Activated CD8-positive, alpha-beta memory T cell treated with anti-CD3 and anti-CD28 coated beads, Interleukin-2, amount 10 ng/mL, durations not matched to agents 7 days and 5 days (primary cell): Measurements from ENCODE around the gene COPA. TPM values are rescaled to one million over a fixed set of nuclear protein-coding genes. Genes with fewer than 3 reads are reported as not detected.
A peak's percentile ranks its signal among the peaks of the same experiment; 100 is the strongest.

Experiments
- ATAC-seq: fragments of 150-1000 bp; cut with Tn5 transposase; one replicate; pipeline ENCODE4 v1.10.0; 2021; ENCODE audit warnings: moderate library complexity
- CTCF ChIA-PET: fragments of 350-600 bp; sonication (Branson Sonifier 250); formaldehyde crosslinking; loops from one replicate; lab custom pipeline; 2021; ENCODE audit warnings: antibody characterized with exemption; lab: Charles Lee
- DNase-seq: peaks from one replicate; pipeline ENCODE4 v3.0.0-alpha.2; 2020
- H3K27ac Mint-ChIP-seq: one replicate; pipeline ENCODE4 v1.8.0; 2021; ENCODE audit warnings: mild to moderate bottlenecking, mixed read lengths
- H3K27me3 Mint-ChIP-seq: one replicate; pipeline ENCODE4 v1.8.0; 2021; ENCODE audit warnings: mixed read lengths
- H3K36me3 Mint-ChIP-seq: one replicate; pipeline ENCODE4 v1.8.0; 2021; ENCODE audit warnings: mild to moderate bottlenecking, mixed read lengths
- H3K4me1 Mint-ChIP-seq: one replicate; pipeline ENCODE4 v1.8.0; 2021; ENCODE audit warnings: mixed read lengths
- H3K4me3 Mint-ChIP-seq: one replicate; pipeline ENCODE4 v1.8.0; 2021; ENCODE audit warnings: mild to moderate bottlenecking, moderate library complexity, mixed read lengths
- H3K9me3 Mint-ChIP-seq: one replicate; pipeline ENCODE4 v1.8.0; 2022; ENCODE audit warnings: low read depth, mixed read lengths
- total RNA-seq, 2 experiments: library from RNA; stranded (reverse); gene quantifications; one replicate each; pipeline ENCODE4 v1.2.3, GENCODE V29; 2021

The COPA gene
- total RNA-seq, 2 experiments from 2014 or later: 138 to 139 TPM

GRCh38 chr1:160359559-160360226, 16.6 kb upstream of the COPA start:
- Mint-ChIP-seq H3K4me3 (no peak overlapping the region), H3K4me1 (no peaks in the 10 kb centered on the region), H3K9me3 (no peaks in the 10 kb centered on the region), H3K27me3 (no peaks in the 10 kb centered on the region), H3K36me3 (peaks cover 21% of the 10 kb centered on the region), H3K27ac (no peak overlapping the region)
- DNase-seq (no peak), ATAC-seq (no peak)
- CTCF ChIA-PET: interaction anchor here (1.0 kb wide), 1 partner anchor 17 kb away, joined by 3 read pairs; no protein-coding TSS in a partner anchor

GRCh38 chr1:160358073-160358472, 15.0 kb upstream of the COPA start:
- no peaks in the 10 kb centered on the region for H3K4me1 Mint-ChIP-seq
- H3K9me3 Mint-ChIP-seq: no peaks in the 10 kb centered on the region
- H3K27me3 Mint-ChIP-seq: no peaks in the 10 kb centered on the region
- H3K4me3 Mint-ChIP-seq: no peak overlapping the region
- CTCF ChIA-PET: interaction anchor here (0.6 kb wide), 1 partner anchor 9 kb away, joined by 3 read pairs; no protein-coding TSS in a partner anchor
- ATAC-seq: no peak
- peaks cover 30% of the 10 kb centered on the region for H3K36me3 Mint-ChIP-seq
- DNase-seq: peak; percentile 31
- no peak overlapping the region for H3K27ac Mint-ChIP-seq

GRCh38 chr1:160357286-160358002, 14.4 kb upstream of the COPA start:
- CTCF ChIA-PET: interaction anchor here (1.2 kb wide), 1 partner anchor 35 kb away, joined by 3 read pairs; no protein-coding TSS in a partner anchor
- no peaks in the 10 kb centered on the region for H3K27me3 Mint-ChIP-seq
- DNase-seq (peak; percentile 38), ATAC-seq (no peak)
- H3K36me3 Mint-ChIP-seq: peaks cover 34% of the 10 kb centered on the region
- no peak overlapping the region for H3K27ac Mint-ChIP-seq
- no peak overlapping the region for H3K4me3 Mint-ChIP-seq
- no peaks in the 10 kb centered on the region for H3K9me3 Mint-ChIP-seq
- no peaks in the 10 kb centered on the region for H3K4me1 Mint-ChIP-seq

GRCh38 chr1:160354388-160354985, 11.4 kb upstream of the COPA start:
- Mint-ChIP-seq H3K4me1 (peaks cover 3% of the 10 kb centered on the region), H3K4me3 (no peak overlapping the region), H3K27me3 (no peaks in the 10 kb centered on the region), H3K9me3 (no peaks in the 10 kb centered on the region), H3K27ac (no peak overlapping the region), H3K36me3 (peaks cover 40% of the 10 kb centered on the region)
- ATAC-seq (no peak), DNase-seq (no peak)
- CTCF ChIA-PET: interaction anchor here (0.6 to 6.3 kb wide), 11 partner anchors 9 to 252 kb away, joined by 3 to 63 read pairs (median 4); partner anchors contain the start of genes NHLH1 and PEX19

- Mint-ChIP-seq H3K27me3 (no peaks in the 10 kb centered on the region), H3K4me3 (no peak overlapping the region), H3K9me3 (no peaks in the 10 kb centered on the region), H3K4me1 (peaks cover 5% of the 10 kb centered on the region), H3K36me3 (peaks cover 42% of the 10 kb centered on the region), H3K27ac (no peak overlapping the region)
- CTCF ChIA-PET: interaction anchor here (0.8 to 6.3 kb wide), 9 partner anchors 12 to 275 kb away, joined by 3 to 63 read pairs (median 4); partner anchors contain the start of gene NHLH1
- DNase-seq: peak; percentile 16
- no peak for ATAC-seq
Observed at GRCh38 chr1:160353223-160353622, 10.2 kb upstream of the COPA start.

- Mint-ChIP-seq H3K27me3 (no peaks in the 10 kb centered on the region), H3K9me3 (no peaks in the 10 kb centered on the region), H3K4me3 (no peak overlapping the region), H3K4me1 (peaks cover 6% of the 10 kb centered on the region), H3K27ac (no peak overlapping the region), H3K36me3 (peaks cover 38% of the 10 kb centered on the region)
- CTCF ChIA-PET: interaction anchor here (0.9 to 6.3 kb wide), 6 partner anchors 12 to 274 kb away, joined by 3 to 63 read pairs (median 4); partner anchors contain the start of gene NHLH1
- no peak for ATAC-seq
- DNase-seq: peak; percentile 18
Observed at GRCh38 chr1:160352555-160352954, 9.5 kb upstream of the COPA start.

GRCh38 chr1:160351629-160352028, 8.6 kb upstream of the COPA start:
- CTCF ChIA-PET: interaction anchor here (1.0 to 6.3 kb wide), 4 partner anchors 9 to 273 kb away, joined by 3 to 63 read pairs (median 4); no protein-coding TSS in a partner anchor
- DNase-seq (peak; percentile 12), ATAC-seq (no peak)
- peaks cover 40% of the 10 kb centered on the region for H3K36me3 Mint-ChIP-seq
- no peak overlapping the region for H3K4me3 Mint-ChIP-seq
- no peak overlapping the region for H3K27ac Mint-ChIP-seq
- no peaks in the 10 kb centered on the region for H3K27me3 Mint-ChIP-seq
- peaks cover 14% of the 10 kb centered on the region for H3K4me1 Mint-ChIP-seq
- H3K9me3 Mint-ChIP-seq: no peaks in the 10 kb centered on the region

GRCh38 chr1:160346958-160347357, 3.9 kb upstream of the COPA start:
- Mint-ChIP-seq H3K9me3 (no peaks in the 10 kb centered on the region), H3K27ac (no peak overlapping the region), H3K36me3 (peaks cover 24% of the 10 kb centered on the region), H3K4me1 (peaks cover 37% of the 10 kb centered on the region), H3K27me3 (no peaks in the 10 kb centered on the region), H3K4me3 (no peak overlapping the region)
- DNase-seq (peak; percentile 37), ATAC-seq (no peak)
- CTCF ChIA-PET: interaction anchor here (0.6 to 2.9 kb wide), 4 partner anchors 8 to 329 kb away, joined by 3 to 14 read pairs (median 3); no protein-coding TSS in a partner anchor

GRCh38 chr1:160346463-160346862, 3.4 kb upstream of the COPA start:
- CTCF ChIA-PET: interaction anchor here (0.6 to 2.9 kb wide), 5 partner anchors 8 to 329 kb away, joined by 3 to 14 read pairs (median 3); no protein-coding TSS in a partner anchor
- Mint-ChIP-seq H3K27me3 (no peaks in the 10 kb centered on the region), H3K36me3 (peaks cover 24% of the 10 kb centered on the region), H3K27ac (no peak overlapping the region), H3K9me3 (no peaks in the 10 kb centered on the region), H3K4me3 (no peak overlapping the region), H3K4me1 (peaks cover 41% of the 10 kb centered on the region)
- DNase-seq (peak; percentile 30), ATAC-seq (no peak)

GRCh38 chr1:160344936-160345335, 1.9 kb upstream of the COPA start:
- no peak for ATAC-seq
- H3K4me3 Mint-ChIP-seq: peak overlapping the region; percentile 100
- H3K9me3 Mint-ChIP-seq: no peaks in the 10 kb centered on the region
- DNase-seq: peak; percentile 3
- peaks cover 54% of the 10 kb centered on the region for H3K4me1 Mint-ChIP-seq
- no peaks in the 10 kb centered on the region for H3K27me3 Mint-ChIP-seq
- CTCF ChIA-PET: interaction anchor here (1.0 to 2.9 kb wide), 6 partner anchors 10 to 84 kb away, joined by 3 to 14 read pairs (median 5); no protein-coding TSS in a partner anchor
- H3K27ac Mint-ChIP-seq: peak overlapping the region; percentile 10
- H3K36me3 Mint-ChIP-seq: peaks cover 26% of the 10 kb centered on the region

GRCh38 chr1:160344241-160344640, 1.2 kb upstream of the COPA start:
- CTCF ChIA-PET: interaction anchor here (1.0 to 2.9 kb wide), 6 partner anchors 10 to 83 kb away, joined by 3 to 14 read pairs (median 5); no protein-coding TSS in a partner anchor
- Mint-ChIP-seq H3K4me1 (peaks cover 53% of the 10 kb centered on the region), H3K27ac (peak overlapping the region; percentile 100), H3K9me3 (no peaks in the 10 kb centered on the region), H3K27me3 (no peaks in the 10 kb centered on the region), H3K36me3 (peaks cover 25% of the 10 kb centered on the region), H3K4me3 (peak overlapping the region; percentile 100)
- DNase-seq: peak; percentile 28
- no peak for ATAC-seq

GRCh38 chr1:160342526-160342925, 524 bp downstream of the COPA start:
- ATAC-seq: peak; percentile 6
- DNase-seq: peak; percentile 43
- Mint-ChIP-seq H3K4me1 (peaks cover 56% of the 10 kb centered on the region), H3K4me3 (peak overlapping the region; percentile 100), H3K27ac (peak overlapping the region; percentile 100), H3K27me3 (no peaks in the 10 kb centered on the region), H3K36me3 (peaks cover 35% of the 10 kb centered on the region), H3K9me3 (no peaks in the 10 kb centered on the region)
- CTCF ChIA-PET: interaction anchor here (1.5 kb wide), 1 partner anchor 34 kb away, joined by 6 read pairs; no protein-coding TSS in a partner anchor
